ENCODE data around the gene POLR1E. TPM values are rescaled to one million over a fixed set of nuclear protein-coding genes. Genes with fewer than 3 reads are reported as not detected.
"Not testable (repeated sequence)": the region's sequence is repeated elsewhere in the genome, so short reads cannot be mapped to it uniquely, and the experiment has no call there.

The POLR1E gene
- total RNA-seq, 4 donors from 2014 or later: 16.7 to 22.3 (median 17.6) TPM

- no peaks in the 10 kb centered on the region for H3K27me3 ChIP-seq
- in situ Hi-C loops (cut with MboI; ENCODE audit: low sequenced_read_pairs in 4 of 4) (loop anchor here in 2 of 4 donors (10.0 to 25.0 kb wide), 2 partner anchors 110 to 588 kb away; partner anchors contain the start of gene SHB (in 1 of the 2)), intact Hi-C loops (cut with DNase I; ENCODE audit: low total_unique reads) (no loop called here)
- no peak overlapping the region for H3K4me3 ChIP-seq
- no peaks in the 10 kb centered on the region for H3K4me1 ChIP-seq
- H3K36me3 ChIP-seq: no peaks in the 10 kb centered on the region
- TF ChIP-seq, protein P1, sequence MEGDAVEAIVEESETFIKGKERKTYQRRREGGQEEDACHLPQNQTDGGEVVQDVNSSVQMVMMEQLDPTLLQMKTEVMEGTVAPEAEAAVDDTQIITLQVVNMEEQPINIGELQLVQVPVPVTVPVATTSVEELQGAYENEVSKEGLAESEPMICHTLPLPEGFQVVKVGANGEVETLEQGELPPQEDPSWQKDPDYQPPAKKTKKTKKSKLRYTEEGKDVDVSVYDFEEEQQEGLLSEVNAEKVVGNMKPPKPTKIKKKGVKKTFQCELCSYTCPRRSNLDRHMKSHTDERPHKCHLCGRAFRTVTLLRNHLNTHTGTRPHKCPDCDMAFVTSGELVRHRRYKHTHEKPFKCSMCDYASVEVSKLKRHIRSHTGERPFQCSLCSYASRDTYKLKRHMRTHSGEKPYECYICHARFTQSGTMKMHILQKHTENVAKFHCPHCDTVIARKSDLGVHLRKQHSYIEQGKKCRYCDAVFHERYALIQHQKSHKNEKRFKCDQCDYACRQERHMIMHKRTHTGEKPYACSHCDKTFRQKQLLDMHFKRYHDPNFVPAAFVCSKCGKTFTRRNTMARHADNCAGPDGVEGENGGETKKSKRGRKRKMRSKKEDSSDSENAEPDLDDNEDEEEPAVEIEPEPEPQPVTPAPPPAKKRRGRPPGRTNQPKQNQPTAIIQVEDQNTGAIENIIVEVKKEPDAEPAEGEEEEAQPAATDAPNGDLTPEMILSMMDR (IDR thresholded peaks at IDR 0.05 in 4 of 5, conservative IDR thresholded peaks at IDR 0.05 in 1 of 5): no peak
- no peak for TF ChIP-seq POLR2A (IDR thresholded peaks at IDR 0.05)
- DNase-seq (no peak), ATAC-seq (no peak)
- peaks cover 0 to 7% (median 0%) of the 10 kb centered on the region in 3 donors for H3K9me3 ChIP-seq
- H3K27ac ChIP-seq: no peak overlapping the region
Measured at GRCh38 chr9:37474438-37474837, 11.3 kb upstream of the POLR1E start.

DNA sequence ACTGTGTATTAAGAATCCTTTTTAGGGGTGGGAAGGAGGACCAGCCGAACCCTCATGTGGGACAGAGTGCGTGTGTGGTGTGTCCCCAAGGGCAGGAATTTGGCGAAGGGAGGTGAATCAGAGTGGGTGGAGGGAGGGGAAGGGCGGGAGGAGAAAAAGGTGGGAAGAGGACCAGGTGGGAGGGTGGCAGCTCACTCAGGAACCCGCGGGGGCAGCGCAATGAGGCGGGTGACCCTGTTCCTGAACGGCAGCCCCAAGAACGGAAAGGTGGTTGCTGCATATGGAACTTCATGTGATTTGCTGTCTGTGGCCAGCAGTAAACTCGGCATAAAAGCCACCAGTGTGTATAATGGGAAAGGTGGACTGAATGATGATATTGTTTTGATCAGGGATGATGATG, 8.8 kb upstream of the POLR1E start:
- Histone ChIP-seq H3K4me1 (no peaks in the 10 kb centered on the region), H3K4me3 (no peak overlapping the region), H3K27ac (no peak overlapping the region), H3K36me3 (no peaks in the 10 kb centered on the region), H3K27me3 (no peaks in the 10 kb centered on the region), H3K9me3 (peaks cover 0 to 7% (median 0%) of the 10 kb centered on the region in 3 donors)
- ATAC-seq (no peak), DNase-seq (no peak)
- in situ Hi-C loops (cut with MboI; ENCODE audit: low sequenced_read_pairs in 4 of 4): loop anchor here in 1 of 4 donors (10.0 kb wide), 1 partner anchor 108 kb away; no protein-coding TSS in a partner anchor
- intact Hi-C loops (cut with DNase I; ENCODE audit: low total_unique reads): no loop called here
- TF ChIP-seq POLR2A (IDR thresholded peaks at IDR 0.05): no peak
- TF ChIP-seq, protein P1 (IDR thresholded peaks at IDR 0.05 in 4 of 5, conservative IDR thresholded peaks at IDR 0.05 in 1 of 5): no peak

DNA sequence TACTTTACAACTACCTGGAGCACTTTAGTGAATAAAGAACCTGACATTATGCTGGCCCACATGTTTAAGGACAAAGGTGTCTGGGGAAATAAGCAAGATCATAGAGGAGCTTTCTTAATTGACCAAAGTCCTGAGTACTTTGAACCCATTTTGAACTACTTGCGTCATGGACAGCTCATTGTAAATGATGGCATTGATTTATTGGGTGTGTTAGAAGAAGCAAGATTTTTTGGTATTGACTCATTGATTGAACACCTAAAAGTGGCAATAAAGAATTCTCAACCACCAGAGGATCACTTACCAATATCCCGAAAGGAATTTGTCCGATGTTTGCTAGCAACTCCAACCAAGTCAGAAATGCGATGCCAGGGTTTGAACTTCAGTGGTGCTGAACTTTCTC, 8.3 kb upstream of the POLR1E start:
- H3K4me3 ChIP-seq; H3K27ac ChIP-seq; H3K27me3 ChIP-seq; H3K4me1 ChIP-seq; H3K36me3 ChIP-seq; H3K9me3 ChIP-seq; ATAC-seq; DNase-seq; intact Hi-C loops (cut with DNase I; ENCODE audit: low total_unique reads): not testable (repeated sequence)
- in situ Hi-C loops (cut with MboI; ENCODE audit: low sequenced_read_pairs in 4 of 4): loop anchor here in 1 of 4 donors (10.0 kb wide), 1 partner anchor 107 kb away; no protein-coding TSS in a partner anchor

- not testable (repeated sequence) for DNase-seq
Measured at GRCh38 chr9:37477987-37478619, 7.6 kb upstream of the POLR1E start.

DNA sequence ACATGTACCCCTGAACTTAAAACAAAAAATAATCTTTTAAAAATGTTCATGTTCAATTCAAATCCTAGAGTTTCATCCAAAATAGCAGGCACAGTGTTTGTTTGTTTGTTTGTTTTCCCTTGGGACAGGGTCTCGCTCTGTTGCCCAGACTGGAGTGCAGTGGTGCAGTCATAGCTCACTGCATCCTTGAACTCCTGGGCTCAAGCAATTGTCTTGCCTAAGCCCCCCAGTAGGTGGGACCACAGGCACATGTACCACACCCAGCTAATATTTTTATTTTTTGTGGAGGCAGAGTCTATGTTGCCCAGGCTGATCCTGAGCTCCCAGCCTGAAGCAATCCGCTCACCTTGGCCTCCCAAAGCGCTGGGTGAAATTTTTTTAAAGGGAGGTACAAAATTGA, 5.0 kb upstream of the POLR1E start:
- intact Hi-C loops (cut with DNase I; ENCODE audit: low total_unique reads) (loop anchor here (10.0 kb wide), 2 partner anchors 314 to 904 kb away; no protein-coding TSS in a partner anchor), in situ Hi-C loops (cut with MboI; ENCODE audit: low sequenced_read_pairs in 4 of 4) (loop anchor here in 2 of 4 donors (10.0 kb wide), 2 partner anchors 66 to 94 kb away; partner anchors contain the start of gene FBXO10 (in 1 of the 2))
- peaks cover 4 to 5% of the 10 kb centered on the region in 2 donors for H3K4me1 ChIP-seq
- no peaks in the 10 kb centered on the region for H3K27me3 ChIP-seq
- no peak for ATAC-seq
- no peaks in the 10 kb centered on the region for H3K9me3 ChIP-seq
- DNase-seq: no peak
- TF ChIP-seq, protein P1 (IDR thresholded peaks at IDR 0.05 in 4 of 5, conservative IDR thresholded peaks at IDR 0.05 in 1 of 5): no peak
- no peak for TF ChIP-seq POLR2A (IDR thresholded peaks at IDR 0.05)
- no peak overlapping the region for H3K4me3 ChIP-seq
- H3K27ac ChIP-seq: no peak overlapping the region
- no peaks in the 10 kb centered on the region for H3K36me3 ChIP-seq

More at GRCh38 chr9:37477987-37478619, 7.6 kb upstream of the POLR1E start:
- H3K4me3 ChIP-seq, H3K27me3 ChIP-seq, H3K27ac ChIP-seq, ATAC-seq, H3K4me1 ChIP-seq, H3K9me3 ChIP-seq, H3K36me3 ChIP-seq: not testable (repeated sequence)
- intact Hi-C loops (cut with DNase I; ENCODE audit: low total_unique reads): loop anchor here (2.0 kb wide), 1 partner anchor 27 kb away; no protein-coding TSS in a partner anchor
- in situ Hi-C loops (cut with MboI; ENCODE audit: low sequenced_read_pairs in 4 of 4): loop anchor here in 1 of 4 donors (10.0 kb wide), 1 partner anchor 107 kb away; no protein-coding TSS in a partner anchor
